HG03097 (cell line): ENCODE measurements around the gene IGF2BP3.

Experiments
- ATAC-seq: cut with Tn5 transposase; IDR thresholded peaks from one replicate; pipeline ENCODE4 v1.9.1; 2021; ENCODE audit not compliant: unreplicated experiment, low FRiP score

Gene IGF2BP3

DNA sequence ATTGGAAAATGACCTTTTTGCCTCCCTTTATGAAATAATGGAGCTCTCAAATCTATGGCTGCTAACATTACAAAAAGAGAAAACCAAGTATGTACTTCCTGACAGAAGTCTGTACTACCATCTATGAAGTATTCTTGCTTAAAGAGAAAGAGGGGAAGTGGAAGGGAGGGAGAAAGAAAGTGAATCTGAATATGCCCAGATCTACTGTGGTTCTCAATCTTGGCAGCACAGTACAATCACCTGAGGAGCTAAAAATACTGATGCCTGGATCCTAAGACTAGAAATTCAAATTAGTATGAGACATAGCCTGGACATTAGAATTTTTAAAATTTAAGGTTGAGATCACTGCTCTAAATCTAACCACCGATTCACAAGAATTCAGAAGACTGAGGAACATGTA is 85.2 kb downstream of the IGF2BP3 start:
- ATAC-seq: no peak

DNA sequence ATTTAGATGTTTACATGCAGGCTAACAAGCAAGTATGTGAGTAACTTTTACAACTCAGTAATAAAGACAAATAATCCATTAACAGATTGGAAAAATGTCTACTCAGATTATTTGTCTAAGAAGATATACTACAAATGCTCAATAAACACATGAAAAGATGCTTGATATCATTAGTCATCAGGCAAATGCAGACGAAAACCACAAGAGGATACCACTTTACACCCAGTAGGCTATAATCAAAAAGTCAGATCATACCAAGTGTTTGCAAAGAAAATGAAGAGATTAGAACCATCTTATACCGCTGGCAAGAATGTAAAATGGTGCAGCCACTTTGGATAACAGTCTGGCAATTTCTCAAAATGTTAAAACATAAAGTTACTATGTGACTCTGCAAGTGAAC is 87.1 kb downstream of the IGF2BP3 start:
- ATAC-seq: no peak

DNA sequence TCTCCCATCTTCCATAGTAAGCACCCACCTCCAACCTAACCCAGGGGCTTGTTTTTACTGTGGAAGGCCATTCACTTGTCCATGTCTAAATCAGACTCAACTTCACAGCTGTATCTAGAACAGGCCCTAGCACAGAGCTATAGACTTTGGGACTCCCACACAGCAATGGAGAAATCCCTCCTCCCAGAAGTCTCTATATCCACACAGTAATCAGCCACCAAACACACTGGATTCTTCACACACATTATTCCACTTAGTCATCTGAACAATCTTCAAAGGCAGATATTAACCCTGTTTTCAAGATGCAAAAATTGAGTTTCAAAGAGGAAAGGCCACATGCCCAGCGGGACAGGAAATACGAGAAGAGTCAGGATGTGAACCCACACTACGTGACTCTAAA is 89.3 kb downstream of the IGF2BP3 start:
- ATAC-seq: no peak

DNA sequence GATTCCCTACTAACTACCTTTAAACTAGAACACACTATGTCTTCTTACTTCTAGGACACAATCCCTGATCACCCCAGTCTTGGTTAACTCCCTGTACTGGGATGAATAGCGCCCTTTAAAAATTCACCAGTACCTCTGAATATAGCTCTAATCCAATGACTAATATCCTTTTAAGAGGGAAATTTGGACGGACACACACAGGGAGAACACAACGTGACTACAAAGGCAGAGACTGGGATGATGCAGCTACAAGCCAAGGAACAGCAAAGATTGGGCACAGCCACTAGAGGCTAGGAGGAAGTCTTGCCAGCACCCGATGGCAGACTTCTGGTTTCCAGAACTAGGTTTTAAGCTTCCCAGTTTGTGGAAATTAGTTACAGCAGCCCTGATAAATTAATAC is 89.7 kb downstream of the IGF2BP3 start:
- ATAC-seq: no peak

DNA sequence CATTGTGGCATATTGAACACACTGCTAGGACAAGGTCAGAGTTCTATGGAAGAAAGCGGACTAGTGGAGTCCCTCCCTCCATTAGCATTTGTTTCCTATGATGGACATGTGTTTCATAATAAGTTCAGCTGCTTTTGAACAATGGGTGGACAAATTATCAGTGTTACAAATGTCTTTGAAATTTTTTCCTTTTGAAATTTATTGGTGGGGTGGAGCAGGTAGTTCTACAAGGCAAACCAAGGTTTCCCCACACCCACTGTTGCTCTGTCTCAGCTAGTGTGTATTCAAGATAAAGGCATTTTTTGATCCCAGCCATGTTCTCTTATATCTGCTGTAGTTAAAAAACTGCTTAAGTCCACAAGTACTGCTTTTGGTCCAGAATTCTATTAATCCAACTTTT is 91.3 kb downstream of the IGF2BP3 start:
- no peak for ATAC-seq

DNA sequence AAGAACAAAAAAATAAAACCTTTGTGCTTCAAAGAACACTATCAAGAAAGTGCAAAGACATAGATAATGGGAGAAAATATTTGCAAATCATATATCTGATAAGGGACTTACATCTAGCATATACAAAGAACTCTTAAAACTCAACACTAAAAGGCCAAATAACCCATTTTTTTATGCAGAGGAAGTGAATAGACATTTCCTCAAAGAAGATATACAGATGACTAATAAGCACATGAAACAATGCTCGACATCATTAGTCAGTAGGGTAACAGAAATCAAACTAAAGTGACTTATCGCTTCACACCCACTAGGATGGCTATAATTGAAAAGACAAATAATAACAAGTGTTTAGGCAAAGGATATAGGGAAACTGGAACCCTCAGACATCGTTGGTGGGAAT is 93.2 kb downstream of the IGF2BP3 start:
- no peak for ATAC-seq

DNA sequence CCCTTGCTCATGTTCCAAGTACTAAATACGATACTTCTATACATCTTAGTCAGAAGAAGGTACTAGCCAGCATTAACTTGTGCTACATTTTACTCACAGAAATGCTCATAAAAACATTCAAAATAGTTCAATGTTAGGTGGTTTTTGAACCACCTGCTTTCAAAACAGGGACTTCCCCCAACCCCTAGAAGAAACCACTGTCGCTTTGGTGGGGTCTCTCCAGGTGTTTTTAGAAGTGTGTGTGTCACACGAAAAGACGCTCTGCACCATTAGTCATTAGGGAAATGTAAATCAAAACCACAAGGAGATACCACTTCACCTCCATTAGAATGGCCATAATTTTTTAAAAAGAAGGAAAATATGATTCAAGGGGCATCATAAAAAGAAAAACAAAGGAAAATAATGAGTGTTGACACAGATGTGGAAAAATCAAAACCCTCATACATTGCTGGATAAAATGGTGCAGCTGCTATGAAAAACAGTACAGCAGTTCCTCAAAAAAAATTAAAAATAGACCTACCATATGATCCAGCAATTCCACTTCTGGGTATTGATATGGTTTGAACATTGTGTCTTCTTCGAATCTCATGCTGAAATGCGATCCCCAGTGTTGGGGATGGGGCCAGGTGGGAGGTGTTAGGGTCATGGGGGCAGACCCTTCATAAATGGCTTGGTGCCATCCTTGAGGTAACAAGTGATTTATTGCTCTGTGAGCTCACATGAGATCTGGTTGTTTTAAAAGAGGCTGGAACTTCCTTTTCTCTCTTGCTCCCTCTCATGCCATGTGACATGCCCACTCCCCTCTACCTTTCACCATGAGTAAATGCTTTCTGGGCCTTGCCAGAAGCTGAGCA is 96.9 kb downstream of the IGF2BP3 start:
- ATAC-seq: peak; percentile 45

DNA sequence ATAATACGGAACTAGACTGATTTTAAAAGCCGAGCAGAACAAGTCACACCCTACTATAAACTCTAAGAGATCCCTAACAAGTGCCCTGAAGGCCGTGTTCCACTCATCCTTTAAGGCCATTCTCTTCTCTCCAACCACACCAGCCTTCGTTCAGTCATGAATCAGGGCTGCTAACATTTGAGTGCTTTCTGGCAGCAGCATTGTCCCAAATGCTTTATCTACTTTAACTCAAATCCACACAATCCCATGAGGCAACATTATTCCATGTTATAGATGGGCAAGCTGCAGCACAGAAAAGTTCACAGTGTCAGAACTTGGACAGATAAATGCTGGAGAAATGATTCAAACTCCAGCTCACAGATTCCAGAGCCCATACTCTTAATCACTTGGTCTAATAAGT is 97.7 kb downstream of the IGF2BP3 start:
- no peak for ATAC-seq

DNA sequence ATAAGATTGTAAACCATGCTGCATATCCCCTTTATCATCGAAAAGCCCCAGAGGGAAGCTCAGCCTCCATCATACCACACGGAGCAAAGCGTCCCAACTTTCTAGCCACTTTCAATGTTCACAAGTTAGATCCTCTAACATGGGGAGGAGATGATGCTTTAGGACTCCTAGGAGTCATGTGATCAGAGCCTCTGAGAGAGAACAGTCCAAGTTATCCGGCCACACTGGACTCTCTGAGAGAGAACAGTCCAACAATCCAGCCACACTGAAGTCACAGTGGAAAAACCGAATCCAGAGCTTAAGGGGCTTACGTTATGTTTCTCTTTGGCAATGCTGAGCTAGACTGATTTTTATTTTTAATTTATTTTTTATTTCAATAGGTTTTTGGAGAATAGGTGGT is 98.6 kb downstream of the IGF2BP3 start:
- no peak for ATAC-seq

DNA sequence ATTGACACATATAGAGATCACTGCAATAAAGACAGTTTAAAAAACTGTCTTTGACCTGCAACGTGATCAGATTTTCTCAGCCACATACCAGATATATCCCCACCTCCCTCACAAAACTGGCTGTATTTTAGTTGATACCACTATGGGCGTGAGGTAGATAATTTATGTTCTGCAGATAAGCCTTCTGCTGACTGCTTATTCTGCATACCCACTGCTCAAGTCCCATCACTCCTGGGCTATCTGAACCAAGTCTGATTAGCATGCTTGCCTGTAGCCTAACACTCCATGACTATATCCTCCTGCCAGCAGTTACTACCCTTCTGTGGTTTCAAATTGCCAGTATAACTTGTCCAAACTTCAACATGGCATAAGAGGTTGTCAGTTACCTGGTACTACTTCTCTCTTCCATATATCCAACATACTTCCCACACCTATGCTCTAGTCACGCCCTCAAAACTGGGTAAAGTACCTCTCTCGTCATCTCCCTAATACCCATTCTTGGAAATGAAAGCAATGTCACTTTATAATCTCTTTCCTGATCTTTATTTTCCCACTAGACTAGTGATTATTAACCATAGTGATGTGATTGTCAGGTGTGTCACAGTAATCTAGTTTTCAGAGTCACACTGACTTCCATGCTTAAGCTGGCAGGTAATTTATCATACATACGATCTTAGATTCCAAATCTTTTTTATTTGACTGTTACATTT is 100.4 kb downstream of the IGF2BP3 start:
- no peak for ATAC-seq

DNA sequence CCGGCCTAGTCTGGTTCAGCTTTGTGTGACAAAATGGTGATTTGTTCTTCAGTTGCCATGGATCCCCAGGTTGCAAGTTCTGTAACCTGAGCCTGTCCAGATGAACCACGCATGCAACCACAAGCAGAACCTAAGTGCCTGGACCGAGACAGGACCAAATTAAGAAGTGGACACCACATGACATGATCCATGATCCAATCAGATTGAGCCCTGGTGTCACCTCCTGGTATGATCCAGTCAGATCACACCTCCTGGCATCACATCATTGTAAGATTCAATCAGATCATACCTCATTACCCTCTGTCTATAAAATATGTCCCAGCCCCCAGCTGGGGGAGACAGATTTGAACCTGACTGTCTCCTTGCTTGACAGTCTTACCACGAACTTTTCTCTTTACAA is 101.2 kb downstream of the IGF2BP3 start:
- ATAC-seq: no peak

DNA sequence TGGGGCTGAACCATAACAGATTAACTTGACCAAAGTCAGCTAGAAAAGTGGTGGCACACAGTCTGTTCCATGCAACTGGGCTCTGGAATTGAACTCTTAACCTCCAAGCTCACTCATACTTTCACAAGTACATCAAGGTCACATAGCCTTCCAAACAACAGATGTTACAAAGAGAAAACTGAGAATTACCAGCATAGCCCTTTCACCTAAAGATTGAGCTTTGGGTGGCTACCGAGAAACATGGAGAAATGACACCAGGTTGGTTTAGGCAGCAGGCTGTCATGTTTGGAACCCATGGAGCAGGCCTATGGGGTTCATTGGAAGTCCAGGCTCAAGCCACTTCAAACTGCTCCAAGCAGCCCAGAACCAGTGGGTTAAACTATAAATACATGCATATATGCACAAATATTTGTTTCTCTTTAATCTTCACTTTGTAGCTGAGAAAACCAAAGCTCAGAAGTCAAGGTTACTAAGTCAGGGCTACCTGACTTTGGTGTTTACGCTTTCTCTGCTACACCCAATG is 112.1 kb downstream of the IGF2BP3 start:
- no peak for ATAC-seq

DNA sequence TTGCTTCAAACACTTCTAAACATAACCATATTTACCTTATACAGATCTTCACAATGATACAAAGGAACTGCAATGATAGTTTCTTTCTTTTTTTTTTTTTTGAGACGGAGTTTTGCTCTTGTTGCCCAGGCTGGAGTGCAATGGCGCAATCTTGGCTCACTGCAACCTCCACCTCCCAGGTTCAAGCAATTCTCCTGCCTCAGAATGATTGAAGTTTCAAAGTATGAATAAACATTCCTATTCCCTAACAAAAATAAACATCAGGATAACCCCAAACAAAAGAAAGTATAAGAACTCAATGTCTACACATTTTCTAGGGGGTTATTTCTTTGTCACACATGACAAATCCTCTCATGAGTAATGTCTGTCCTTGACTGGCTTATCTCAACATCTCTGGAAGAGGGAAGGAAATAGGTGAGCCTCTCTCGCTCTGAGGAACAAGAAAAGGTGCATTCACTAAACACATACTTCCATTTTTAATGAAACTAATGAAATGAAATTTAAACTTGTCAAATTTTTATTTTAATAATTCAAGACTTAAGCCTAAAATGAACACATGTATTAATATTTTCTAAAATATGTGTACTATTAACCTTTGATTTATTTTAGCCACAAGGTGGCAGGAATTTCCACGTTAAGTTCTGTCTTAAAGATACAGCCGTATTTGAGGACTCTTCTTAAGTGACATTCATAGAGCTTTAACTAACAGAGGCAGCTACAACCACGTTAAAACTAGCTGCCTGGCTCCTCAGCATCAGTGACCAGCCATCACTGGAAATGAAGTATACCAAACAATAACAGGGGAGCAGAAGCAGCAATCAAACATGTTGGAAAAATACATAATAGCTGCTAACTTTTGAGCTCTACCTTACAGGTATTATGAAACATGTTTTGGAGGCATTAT is 112.8 kb downstream of the IGF2BP3 start:
- no peak for ATAC-seq

DNA sequence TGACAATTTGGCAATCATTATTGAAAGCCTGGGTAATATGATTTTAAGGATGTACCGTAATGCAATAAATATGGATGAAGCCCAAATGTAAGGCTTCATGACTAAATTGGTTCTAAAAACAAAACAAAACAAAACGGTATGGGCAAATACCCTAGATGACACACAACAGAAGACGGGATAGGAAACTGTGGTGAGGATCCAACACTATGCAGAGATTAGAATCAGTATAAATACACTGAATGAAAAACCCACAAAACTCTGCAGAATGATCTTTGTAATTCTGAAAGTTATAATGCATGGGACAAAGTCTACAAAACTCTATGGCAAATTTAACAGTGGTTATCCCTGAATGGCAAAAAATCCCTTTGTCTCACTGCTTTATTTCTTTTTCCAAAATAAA is 113.6 kb downstream of the IGF2BP3 start:
- no peak for ATAC-seq

DNA sequence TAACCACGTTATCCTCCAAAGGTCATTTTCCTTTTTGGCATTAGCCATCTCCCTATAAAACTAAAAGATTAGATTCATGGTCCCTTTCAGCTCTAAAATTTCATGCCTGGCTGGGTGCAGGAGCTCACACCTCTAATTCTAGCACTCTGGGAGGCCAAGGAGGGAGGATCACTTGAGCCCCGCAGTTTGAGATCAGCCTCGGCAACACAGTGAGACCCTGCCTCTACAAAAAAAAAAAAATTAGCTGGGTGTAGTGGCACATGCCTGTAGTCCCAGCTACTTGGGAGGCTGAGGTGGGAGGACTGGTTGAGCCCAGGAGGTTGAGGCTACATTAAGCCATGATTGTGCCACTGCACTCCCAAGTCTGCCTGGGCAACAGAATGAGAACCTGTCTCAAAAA is 114.1 kb downstream of the IGF2BP3 start:
- no peak for ATAC-seq

DNA sequence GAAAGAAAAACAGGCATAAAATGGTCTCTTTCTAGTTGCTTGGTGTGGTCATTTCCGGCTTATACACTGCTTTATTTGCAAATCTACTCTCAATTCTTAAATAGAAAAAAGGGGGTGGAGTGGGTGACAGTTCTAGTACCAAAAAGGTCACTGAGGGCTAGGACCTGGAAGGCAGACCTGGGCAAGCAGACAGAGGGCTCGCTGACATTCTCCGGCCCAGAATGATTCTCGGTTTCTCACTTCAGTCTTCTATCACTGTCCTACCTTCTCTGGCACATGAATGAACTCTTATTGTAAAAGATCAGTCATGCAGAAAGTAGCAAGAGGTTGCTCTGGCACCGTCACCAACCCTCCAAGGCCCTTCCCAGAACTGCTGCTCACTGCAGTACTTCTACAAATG is 117.1 kb downstream of the IGF2BP3 start:
- no peak for ATAC-seq

DNA sequence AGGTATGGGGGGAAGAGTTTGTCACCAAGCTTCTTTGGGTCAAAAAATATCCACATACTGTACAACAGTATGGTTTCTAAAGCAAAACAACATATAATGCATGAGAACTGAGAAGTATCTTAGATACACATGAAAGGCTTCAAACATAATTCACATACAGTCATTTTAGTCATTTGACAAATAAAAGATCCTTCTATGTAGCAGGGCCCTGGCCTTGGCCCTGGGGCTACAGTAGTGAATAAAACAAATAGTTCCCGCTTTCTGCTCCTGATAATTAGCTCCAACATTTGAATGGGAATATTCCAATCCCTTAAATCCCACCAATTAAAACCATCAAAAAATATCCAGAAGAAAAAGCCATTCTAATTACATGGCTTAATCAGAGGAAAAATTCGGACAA is 119.8 kb downstream of the IGF2BP3 start:
- no peak for ATAC-seq

DNA sequence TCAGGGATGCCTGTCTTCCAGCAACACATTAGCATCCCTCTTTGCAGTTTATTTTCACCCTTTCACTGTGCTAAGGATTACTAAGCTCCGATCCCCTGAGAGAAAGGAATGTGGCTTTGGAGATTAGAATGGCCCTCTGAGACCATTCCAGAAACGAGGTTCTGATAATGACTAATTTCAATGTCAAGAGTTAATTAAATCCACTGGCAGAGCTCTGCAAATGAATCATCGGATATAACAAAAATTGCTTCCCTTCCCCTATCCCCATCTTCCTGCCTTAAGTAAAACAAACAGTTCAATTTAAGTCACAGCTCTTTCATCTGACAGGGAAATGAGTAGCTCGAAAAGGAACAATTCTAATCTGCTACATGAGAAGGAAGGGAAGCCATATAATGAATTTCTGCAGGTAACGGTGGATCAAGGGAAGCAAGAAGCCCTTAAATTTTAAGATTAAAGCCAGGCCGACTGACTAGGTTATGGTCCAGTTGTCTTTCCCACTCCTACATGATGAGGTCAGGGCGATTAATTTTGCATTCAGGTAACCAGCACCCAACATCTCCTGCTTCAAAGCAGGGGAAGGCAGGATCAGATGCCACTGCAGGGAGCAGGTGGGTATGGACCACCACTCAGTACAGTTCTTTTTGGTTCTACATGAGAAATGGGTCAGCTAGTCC is 120.7 kb downstream of the IGF2BP3 start:
- ATAC-seq: no peak

DNA sequence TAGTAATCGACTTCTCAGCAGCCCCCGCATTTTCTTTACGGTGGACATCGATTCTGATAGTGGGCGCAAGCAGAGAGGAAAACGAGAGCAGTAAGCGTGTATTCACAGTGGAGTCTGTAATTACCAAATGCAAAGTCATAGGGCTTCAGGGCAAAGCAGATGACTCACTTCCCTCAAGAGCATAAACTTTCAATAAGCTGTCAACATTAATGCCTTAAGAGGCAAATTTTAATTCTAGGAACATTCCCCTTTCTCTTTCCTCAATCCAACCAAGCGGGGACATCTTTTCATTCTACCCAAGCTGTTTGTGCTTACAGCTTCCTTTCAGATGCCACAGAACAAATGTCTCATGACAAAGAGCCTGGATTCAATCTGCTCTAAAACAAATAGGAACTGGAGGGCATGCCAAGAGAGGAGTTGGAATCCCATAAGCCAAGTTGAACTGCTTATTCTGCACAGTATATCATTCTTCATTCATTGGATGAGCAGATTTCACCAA is 122.6 kb downstream of the IGF2BP3 start:
- ATAC-seq: no peak

DNA sequence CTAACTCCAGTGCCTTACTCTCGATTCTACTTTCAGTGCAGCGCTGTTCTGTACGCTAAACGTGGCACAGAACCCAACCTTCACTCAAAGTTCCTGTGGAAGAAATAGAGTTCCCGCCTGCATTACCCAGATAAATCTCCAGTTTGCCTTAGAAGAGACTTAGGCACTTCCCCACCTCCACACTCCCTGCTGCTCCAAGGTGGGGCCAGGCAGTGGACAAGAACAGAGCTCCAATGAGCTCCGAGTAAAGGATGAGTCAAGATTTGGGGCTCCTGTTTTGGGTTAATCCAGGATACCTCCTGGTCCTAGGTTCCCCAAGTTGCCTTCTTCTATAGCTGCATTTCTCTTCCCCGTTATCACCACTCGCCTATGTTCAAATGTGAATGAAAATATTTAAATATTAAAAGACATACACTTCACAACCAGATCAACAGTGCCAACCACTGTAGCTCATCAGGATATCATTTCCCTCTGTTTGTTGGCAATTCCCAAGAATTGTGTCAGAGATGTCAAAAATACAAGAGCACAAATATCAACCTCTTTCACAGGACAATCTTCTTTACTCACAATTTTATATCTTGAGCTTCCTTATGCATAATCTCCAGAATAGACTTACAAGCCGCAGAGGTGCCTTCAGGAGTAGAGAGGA is 123.1 kb downstream of the IGF2BP3 start:
- no peak for ATAC-seq
